ENCODE data around the gene SLC26A9.

SLC26A9 gene

DNA sequence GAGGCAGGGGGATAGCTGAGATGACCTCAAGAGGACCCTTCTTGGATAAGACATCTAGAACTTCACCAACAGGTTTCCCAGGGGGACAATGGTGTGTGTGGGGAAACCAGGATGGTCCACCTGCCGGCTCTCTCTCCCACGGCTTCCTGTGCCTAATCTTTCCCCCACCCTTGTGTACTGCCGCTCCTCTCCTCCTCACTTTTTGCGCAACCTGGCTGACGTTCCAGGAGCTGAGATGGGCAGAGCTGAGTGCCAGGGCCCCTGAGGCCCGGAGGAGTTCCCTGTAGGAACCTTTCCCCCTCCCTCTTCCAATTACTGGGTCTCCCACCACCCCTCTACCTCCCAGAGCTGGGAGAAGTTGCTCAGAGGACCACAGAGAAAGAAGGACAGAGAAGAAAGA lies 6.9 kb downstream of the SLC26A9 start:
- Histone ChIP-seq H3F3A (ENCODE audit: insufficient read depth, low read length) (no peaks in the 10 kb centered on the region), H3K36me3 (replicated peaks; ENCODE audit: insufficient read depth, low read length) (no peaks in the 10 kb centered on the region), H3K79me2 (ENCODE audit: low read length) (no peaks in the 10 kb centered on the region), H3K9ac (ENCODE audit: low read length) (no peak overlapping the region), H3K9me2 (replicated peaks; ENCODE audit: insufficient read depth, low read length) (no peaks in the 10 kb centered on the region), H3K27ac (ENCODE audit: low read length) (no peak overlapping the region), H3K4me1 (ENCODE audit: low read length) (no peaks in the 10 kb centered on the region), H3K27me3 (replicated peaks; ENCODE audit: insufficient read depth, low read length) (peaks cover 8% of the 10 kb centered on the region; the same call in 1 of the 2 replicates), H3K9me3 (replicated peaks; ENCODE audit: insufficient read depth, low read length) (no peaks in the 10 kb centered on the region), H3K4me3 (ENCODE audit: low read length) (no peak overlapping the region), H2AFZ (ENCODE audit: low read length) (no peak overlapping the region), H3K4me2 (ENCODE audit: low read depth, low read length) (no peak overlapping the region), H4K20me1 (ENCODE audit: insufficient read depth, low read length) (no peaks in the 10 kb centered on the region)
- DNase-seq = no peak
- TF ChIP-seq EZH2 (optimal IDR thresholded peaks at IDR 0.05; ENCODE audit: low read depth, low read length) (no peak), EZH2phosphoT487 (IDR thresholded peaks at IDR 0.05; ENCODE audit: low read length) (no peak)

DNA sequence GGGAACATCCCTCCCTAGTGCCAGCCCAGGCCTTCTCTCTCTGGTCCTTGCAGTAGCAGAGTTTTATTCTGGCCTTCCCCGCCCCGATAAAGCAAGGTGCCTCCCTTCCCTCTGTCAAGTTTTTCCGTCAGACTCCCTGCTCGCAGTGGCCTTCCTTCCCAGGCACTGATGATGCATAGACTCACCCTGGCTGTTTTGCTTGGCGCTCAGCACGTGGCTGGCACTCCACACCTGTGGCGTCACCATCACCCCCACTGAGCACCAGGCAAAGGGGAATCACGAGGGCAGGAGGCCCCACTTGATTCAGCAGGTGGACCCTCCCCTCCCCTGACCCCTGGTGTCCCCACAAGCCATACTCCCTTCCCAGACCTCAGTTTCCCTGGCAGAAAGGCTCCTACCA lies 7.4 kb downstream of the SLC26A9 start:
- Histone ChIP-seq H4K20me1 (ENCODE audit: insufficient read depth, low read length) (no peaks in the 10 kb centered on the region), H3F3A (ENCODE audit: insufficient read depth, low read length) (no peaks in the 10 kb centered on the region), H3K9me2 (replicated peaks; ENCODE audit: insufficient read depth, low read length) (no peaks in the 10 kb centered on the region), H3K27ac (ENCODE audit: low read length) (no peak overlapping the region), H3K4me3 (ENCODE audit: low read length) (no peak overlapping the region), H3K4me1 (ENCODE audit: low read length) (no peaks in the 10 kb centered on the region), H3K9ac (ENCODE audit: low read length) (no peak overlapping the region), H3K79me2 (ENCODE audit: low read length) (no peaks in the 10 kb centered on the region), H3K36me3 (replicated peaks; ENCODE audit: insufficient read depth, low read length) (no peaks in the 10 kb centered on the region), H3K4me2 (ENCODE audit: low read depth, low read length) (no peak overlapping the region), H3K27me3 (replicated peaks; ENCODE audit: insufficient read depth, low read length) (peaks cover 8% of the 10 kb centered on the region; the same call in 1 of the 2 replicates), H2AFZ (ENCODE audit: low read length) (no peak overlapping the region), H3K9me3 (replicated peaks; ENCODE audit: insufficient read depth, low read length) (no peaks in the 10 kb centered on the region)
- no peak for DNase-seq
- TF ChIP-seq EZH2 (optimal IDR thresholded peaks at IDR 0.05; ENCODE audit: low read depth, low read length) (no peak), EZH2phosphoT487 (IDR thresholded peaks at IDR 0.05; ENCODE audit: low read length) (no peak)
- TF ChIP-seq, protein P1, sequence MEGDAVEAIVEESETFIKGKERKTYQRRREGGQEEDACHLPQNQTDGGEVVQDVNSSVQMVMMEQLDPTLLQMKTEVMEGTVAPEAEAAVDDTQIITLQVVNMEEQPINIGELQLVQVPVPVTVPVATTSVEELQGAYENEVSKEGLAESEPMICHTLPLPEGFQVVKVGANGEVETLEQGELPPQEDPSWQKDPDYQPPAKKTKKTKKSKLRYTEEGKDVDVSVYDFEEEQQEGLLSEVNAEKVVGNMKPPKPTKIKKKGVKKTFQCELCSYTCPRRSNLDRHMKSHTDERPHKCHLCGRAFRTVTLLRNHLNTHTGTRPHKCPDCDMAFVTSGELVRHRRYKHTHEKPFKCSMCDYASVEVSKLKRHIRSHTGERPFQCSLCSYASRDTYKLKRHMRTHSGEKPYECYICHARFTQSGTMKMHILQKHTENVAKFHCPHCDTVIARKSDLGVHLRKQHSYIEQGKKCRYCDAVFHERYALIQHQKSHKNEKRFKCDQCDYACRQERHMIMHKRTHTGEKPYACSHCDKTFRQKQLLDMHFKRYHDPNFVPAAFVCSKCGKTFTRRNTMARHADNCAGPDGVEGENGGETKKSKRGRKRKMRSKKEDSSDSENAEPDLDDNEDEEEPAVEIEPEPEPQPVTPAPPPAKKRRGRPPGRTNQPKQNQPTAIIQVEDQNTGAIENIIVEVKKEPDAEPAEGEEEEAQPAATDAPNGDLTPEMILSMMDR (IDR thresholded peaks at IDR 0.05; ENCODE audit: low read length) = no peak

DNA sequence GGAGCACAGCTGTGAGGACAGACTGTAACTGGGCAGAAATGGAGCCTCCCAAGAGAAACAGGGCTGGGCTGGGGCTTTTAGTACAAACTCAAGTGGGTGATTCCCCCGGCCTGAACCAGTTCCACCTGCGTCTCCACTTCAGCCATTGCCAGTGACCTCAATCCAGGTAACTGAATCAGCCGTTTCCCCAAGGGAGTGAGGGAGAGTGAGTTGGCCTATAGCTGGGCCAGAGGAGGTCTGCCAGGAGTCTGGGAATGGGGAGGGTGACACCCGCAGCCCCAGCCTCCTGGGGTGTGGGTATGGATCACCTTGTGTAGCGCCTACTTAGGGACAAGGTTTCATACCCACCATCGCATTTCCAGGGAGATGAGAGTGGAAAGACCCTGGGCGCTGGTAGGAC lies 8.5 kb downstream of the SLC26A9 start:
- no peak overlapping the region for H2AFZ ChIP-seq (ENCODE audit: low read length)
- H3K4me2 ChIP-seq (ENCODE audit: low read depth, low read length) = no peak overlapping the region
- H3K4me3 ChIP-seq (ENCODE audit: low read length) = no peak overlapping the region
- no peaks in the 10 kb centered on the region for H3K36me3 ChIP-seq (replicated peaks; ENCODE audit: insufficient read depth, low read length)
- no peak for TF ChIP-seq EZH2 (optimal IDR thresholded peaks at IDR 0.05; ENCODE audit: low read depth, low read length)
- TF ChIP-seq, protein P1 (IDR thresholded peaks at IDR 0.05; ENCODE audit: low read length) = no peak
- no peak for TF ChIP-seq EZH2phosphoT487 (IDR thresholded peaks at IDR 0.05; ENCODE audit: low read length)
- H3K27ac ChIP-seq (ENCODE audit: low read length) = no peak overlapping the region
- H3K9me3 ChIP-seq (replicated peaks; ENCODE audit: insufficient read depth, low read length) = no peaks in the 10 kb centered on the region
- DNase-seq = no peak
- H3K79me2 ChIP-seq (ENCODE audit: low read length) = no peaks in the 10 kb centered on the region
- no peaks in the 10 kb centered on the region for H3K9me2 ChIP-seq (replicated peaks; ENCODE audit: insufficient read depth, low read length)
- no peaks in the 10 kb centered on the region for H3F3A ChIP-seq (ENCODE audit: insufficient read depth, low read length)
- no peaks in the 10 kb centered on the region for H4K20me1 ChIP-seq (ENCODE audit: insufficient read depth, low read length)
- no peak overlapping the region for H3K9ac ChIP-seq (ENCODE audit: low read length)
- H3K27me3 ChIP-seq (replicated peaks; ENCODE audit: insufficient read depth, low read length) = 0 out of 2 replicates have a peak, but pooled peaks cover 8% of the 10 kb centered on the region
- H3K4me1 ChIP-seq (ENCODE audit: low read length) = no peaks in the 10 kb centered on the region

Data from MM.1S (cell line).